ENCODE results near the gene TRAPPC11. TPM values are rescaled to one million over a fixed set of nuclear protein-coding genes. Genes with fewer than 3 reads are reported as not detected.
A peak's percentile ranks its signal among the peaks of the same experiment; 100 is the strongest.

Gene TRAPPC11
- total RNA-seq, 5 donors from 2014 or later (not counting 1 experiment from before 2014, with no cell fraction given), result 28.0 to 50.6 (median 38.3) TPM

- WGBS (ENCODE audit: insufficient coverage), result 100% methylated on average over 1 of the region's 3 CpGs
- CTCF ChIA-PET, result interaction anchor here in 1 of 2 donors (0.7 kb wide), 1 partner anchor 245 kb away, joined by 7 read pairs; no protein-coding TSS in a partner anchor
- H3K27me3 ChIP-seq (replicated peaks in 1 of 2; ENCODE audit: control insufficient read depth in 2 of 2, extremely low read depth in 1 of 2, insufficient read depth in 2 of 2, low read length in 1 of 2), result no peaks in the 10 kb centered on the region
- no peaks in the 10 kb centered on the region for H3K27me3 Mint-ChIP-seq
- POLR2A ChIA-PET, result no interaction called here
- no peaks in the 10 kb centered on the region for H3K9me3 ChIP-seq
- no peak overlapping the region for H3K4me3 ChIP-seq (ENCODE audit: control insufficient read depth in 1 of 2, extremely low read depth in 1 of 2, low read length in 1 of 2)
- no peaks in the 10 kb centered on the region for H3K4me1 ChIP-seq (ENCODE audit: control insufficient read depth in 1 of 2, extremely low read depth in 1 of 2, insufficient read depth in 2 of 2, low read length in 2 of 2)
- peaks cover 0 to 42% of the 10 kb centered on the region in 2 donors for H3K36me3 ChIP-seq (ENCODE audit: control insufficient read depth in 2 of 2, extremely low read depth in 1 of 2, insufficient read depth in 1 of 2, low read length in 1 of 2)
- no peaks in the 10 kb centered on the region for H3K9me3 Mint-ChIP-seq
- no peak for ATAC-seq (replicated peaks in 1 of 4)
- H3K36me3 Mint-ChIP-seq, result peaks cover 44% of the 10 kb centered on the region
- H3K27ac Mint-ChIP-seq, result no peak overlapping the region
- H3K27ac ChIP-seq (ENCODE audit: low read length), result no peak overlapping the region
- H3K4me1 Mint-ChIP-seq, result peaks cover 4 to 5% (median 4%) of the 10 kb centered on the region in 3 donors
- no peak overlapping the region for H3K4me3 Mint-ChIP-seq
- no peak for DNase-seq
These were observed 15.1 kb downstream of the TRAPPC11 start for GRCh38 chr4:183674153-183674552.

GRCh38 chr4:183675625-183676024 is 16.5 kb downstream of the TRAPPC11 start:
- POLR2A ChIA-PET, result no interaction called here
- H3K36me3 ChIP-seq (ENCODE audit: control insufficient read depth in 2 of 2, extremely low read depth in 1 of 2, insufficient read depth in 1 of 2, low read length in 1 of 2), result peaks cover 0 to 40% of the 10 kb centered on the region in 2 donors
- Mint-ChIP-seq H3K27ac (no peak overlapping the region), H3K9me3 (no peaks in the 10 kb centered on the region), H3K4me3 (no peak overlapping the region), H3K4me1 (peaks cover 4 to 5% (median 4%) of the 10 kb centered on the region in 3 donors), H3K27me3 (no peaks in the 10 kb centered on the region), H3K36me3 (peaks cover 39% of the 10 kb centered on the region)
- no peaks in the 10 kb centered on the region for H3K9me3 ChIP-seq
- H3K27me3 ChIP-seq (replicated peaks in 1 of 2; ENCODE audit: control insufficient read depth in 2 of 2, extremely low read depth in 1 of 2, insufficient read depth in 2 of 2, low read length in 1 of 2), result no peaks in the 10 kb centered on the region
- WGBS (ENCODE audit: insufficient coverage), result no CpG with 5 or more reads among the region's 4 CpGs
- no peaks in the 10 kb centered on the region for H3K4me1 ChIP-seq (ENCODE audit: control insufficient read depth in 1 of 2, extremely low read depth in 1 of 2, insufficient read depth in 2 of 2, low read length in 2 of 2)
- ATAC-seq (replicated peaks in 1 of 4) (no peak), DNase-seq (no peak)
- H3K4me3 ChIP-seq (ENCODE audit: control insufficient read depth in 1 of 2, extremely low read depth in 1 of 2, low read length in 1 of 2), result no peak overlapping the region
- no peak overlapping the region for H3K27ac ChIP-seq (ENCODE audit: low read length)
- CTCF ChIA-PET, result interaction anchor here in 1 of 2 donors (1.2 kb wide), 1 partner anchor 181 kb away, joined by 3 read pairs; no protein-coding TSS in a partner anchor

GRCh38 chr4:183681119-183681518 is 22.0 kb downstream of the TRAPPC11 start:
- Mint-ChIP-seq H3K27ac (no peak overlapping the region), H3K4me1 (no peaks in the 10 kb centered on the region), H3K36me3 (peaks cover 42% of the 10 kb centered on the region), H3K9me3 (no peaks in the 10 kb centered on the region), H3K4me3 (no peak overlapping the region), H3K27me3 (no peaks in the 10 kb centered on the region)
- H3K9me3 ChIP-seq, result no peaks in the 10 kb centered on the region
- no peaks in the 10 kb centered on the region for H3K4me1 ChIP-seq (ENCODE audit: control insufficient read depth in 1 of 2, extremely low read depth in 1 of 2, insufficient read depth in 2 of 2, low read length in 2 of 2)
- POLR2A ChIA-PET, result no interaction called here
- H3K27me3 ChIP-seq (replicated peaks in 1 of 2; ENCODE audit: control insufficient read depth in 2 of 2, extremely low read depth in 1 of 2, insufficient read depth in 2 of 2, low read length in 1 of 2), result no peaks in the 10 kb centered on the region
- no peak overlapping the region for H3K4me3 ChIP-seq (ENCODE audit: control insufficient read depth in 1 of 2, extremely low read depth in 1 of 2, low read length in 1 of 2)
- H3K27ac ChIP-seq (ENCODE audit: low read length), result no peak overlapping the region
- WGBS (ENCODE audit: insufficient coverage), result no CpG with 5 or more reads among the region's 4 CpGs
- no peak for DNase-seq
- no peak for ATAC-seq (replicated peaks in 1 of 4)
- CTCF ChIA-PET, result interaction anchor here in 1 of 2 donors (0.6 kb wide), 1 partner anchor 1416 kb away, joined by 3 read pairs; no protein-coding TSS in a partner anchor
- peaks cover 4 to 51% of the 10 kb centered on the region in 2 donors for H3K36me3 ChIP-seq (ENCODE audit: control insufficient read depth in 2 of 2, extremely low read depth in 1 of 2, insufficient read depth in 1 of 2, low read length in 1 of 2)

- WGBS (ENCODE audit: insufficient coverage), result 83% methylated on average over 1 of the region's 2 CpGs
- H3K27me3 ChIP-seq (replicated peaks in 1 of 2; ENCODE audit: control insufficient read depth in 2 of 2, extremely low read depth in 1 of 2, insufficient read depth in 2 of 2, low read length in 1 of 2), result no peaks in the 10 kb centered on the region
- H3K36me3 ChIP-seq (ENCODE audit: control insufficient read depth in 2 of 2, extremely low read depth in 1 of 2, insufficient read depth in 1 of 2, low read length in 1 of 2), result peaks cover 6 to 52% of the 10 kb centered on the region in 2 donors
- H3K4me3 ChIP-seq (ENCODE audit: control insufficient read depth in 1 of 2, extremely low read depth in 1 of 2, low read length in 1 of 2), result no peak overlapping the region
- no peak for DNase-seq
- peaks cover 0 to 3% (median 1%) of the 10 kb centered on the region in 3 donors for H3K4me1 Mint-ChIP-seq
- no peak overlapping the region for H3K27ac Mint-ChIP-seq
- H3K27me3 Mint-ChIP-seq, result no peaks in the 10 kb centered on the region
- H3K9me3 Mint-ChIP-seq, result no peaks in the 10 kb centered on the region
- H3K4me3 Mint-ChIP-seq, result no peak overlapping the region
- H3K4me1 ChIP-seq (ENCODE audit: control insufficient read depth in 1 of 2, extremely low read depth in 1 of 2, insufficient read depth in 2 of 2, low read length in 2 of 2), result no peaks in the 10 kb centered on the region
- ChIA-PET POLR2A (interaction anchor here in 1 of 2 donors (0.5 kb wide), 1 partner anchor 8 kb away, joined by 7 read pairs; no protein-coding TSS in a partner anchor), CTCF (no interaction called here)
- H3K27ac ChIP-seq (ENCODE audit: low read length), result no peak overlapping the region
- ATAC-seq (replicated peaks in 1 of 4), result no peak
- no peaks in the 10 kb centered on the region for H3K9me3 ChIP-seq
- peaks cover 44% of the 10 kb centered on the region for H3K36me3 Mint-ChIP-seq
These were observed 27.4 kb downstream of the TRAPPC11 start for GRCh38 chr4:183686461-183686860.

- POLR2A ChIA-PET, result no interaction called here
- Mint-ChIP-seq H3K9me3 (no peaks in the 10 kb centered on the region), H3K36me3 (peaks cover 48% of the 10 kb centered on the region), H3K4me3 (no peak overlapping the region), H3K27me3 (no peaks in the 10 kb centered on the region), H3K27ac (no peak overlapping the region), H3K4me1 (peaks cover 0 to 3% (median 1%) of the 10 kb centered on the region in 3 donors)
- ATAC-seq (replicated peaks in 1 of 4), result no peak
- Histone ChIP-seq H3K4me3 (ENCODE audit: control insufficient read depth in 1 of 2, extremely low read depth in 1 of 2, low read length in 1 of 2) (no peak overlapping the region), H3K9me3 (no peaks in the 10 kb centered on the region), H3K27ac (ENCODE audit: low read length) (no peak overlapping the region), H3K4me1 (ENCODE audit: control insufficient read depth in 1 of 2, extremely low read depth in 1 of 2, insufficient read depth in 2 of 2, low read length in 2 of 2) (no peaks in the 10 kb centered on the region), H3K27me3 (replicated peaks in 1 of 2; ENCODE audit: control insufficient read depth in 2 of 2, extremely low read depth in 1 of 2, insufficient read depth in 2 of 2, low read length in 1 of 2) (no peaks in the 10 kb centered on the region), H3K36me3 (ENCODE audit: control insufficient read depth in 2 of 2, extremely low read depth in 1 of 2, insufficient read depth in 1 of 2, low read length in 1 of 2) (peaks cover 6 to 57% of the 10 kb centered on the region in 2 donors)
- WGBS (ENCODE audit: insufficient coverage), result 100% methylated on average over 6 of the region's 6 CpGs
- CTCF ChIA-PET, result no interaction called here
- DNase-seq, result no peak
These were observed 29.1 kb downstream of the TRAPPC11 start for GRCh38 chr4:183688216-183688615.

- Mint-ChIP-seq H3K4me3 (no peak overlapping the region), H3K4me1 (peaks cover 0 to 3% (median 1%) of the 10 kb centered on the region in 3 donors), H3K27ac (peak overlapping the region; percentile 17 to 47), H3K9me3 (no peaks in the 10 kb centered on the region), H3K27me3 (no peaks in the 10 kb centered on the region), H3K36me3 (peaks cover 42% of the 10 kb centered on the region)
- ATAC-seq (replicated peaks in 1 of 4) (no peak), DNase-seq (no peak)
- ChIA-PET POLR2A (interaction anchor here in 1 of 2 donors (0.6 kb wide), 1 partner anchor 11 kb away, joined by 8 read pairs; no protein-coding TSS in a partner anchor), CTCF (interaction anchor here in 1 of 2 donors (0.6 kb wide), 1 partner anchor 51 kb away, joined by 5 read pairs; no protein-coding TSS in a partner anchor)
- no peaks in the 10 kb centered on the region for H3K27me3 ChIP-seq (replicated peaks in 1 of 2; ENCODE audit: control insufficient read depth in 2 of 2, extremely low read depth in 1 of 2, insufficient read depth in 2 of 2, low read length in 1 of 2)
- H3K4me1 ChIP-seq (ENCODE audit: control insufficient read depth in 1 of 2, extremely low read depth in 1 of 2, insufficient read depth in 2 of 2, low read length in 2 of 2), result no peaks in the 10 kb centered on the region
- H3K4me3 ChIP-seq (ENCODE audit: control insufficient read depth in 1 of 2, extremely low read depth in 1 of 2, low read length in 1 of 2), result no peak overlapping the region
- H3K36me3 ChIP-seq (ENCODE audit: control insufficient read depth in 2 of 2, extremely low read depth in 1 of 2, insufficient read depth in 1 of 2, low read length in 1 of 2), result peaks cover 4 to 60% of the 10 kb centered on the region in 2 donors
- H3K27ac ChIP-seq (ENCODE audit: low read length), result no peak overlapping the region
- no peaks in the 10 kb centered on the region for H3K9me3 ChIP-seq
These were observed 31.9 kb downstream of the TRAPPC11 start for GRCh38 chr4:183691006-183691405.
